Left forelimb (tissue), 1 donor: ENCODE measurements around the gene PACSIN2.
"Not testable (repeated sequence)": the region's sequence is repeated elsewhere in the genome, so short reads cannot be mapped to it uniquely, and the experiment has no call there.

Experiments
- DNase-seq: peaks from one replicate; pipeline ENCODE4 v3.0.0-alpha.2; 2018; ENCODE audit warnings: low spot score

PACSIN2 gene

DNA sequence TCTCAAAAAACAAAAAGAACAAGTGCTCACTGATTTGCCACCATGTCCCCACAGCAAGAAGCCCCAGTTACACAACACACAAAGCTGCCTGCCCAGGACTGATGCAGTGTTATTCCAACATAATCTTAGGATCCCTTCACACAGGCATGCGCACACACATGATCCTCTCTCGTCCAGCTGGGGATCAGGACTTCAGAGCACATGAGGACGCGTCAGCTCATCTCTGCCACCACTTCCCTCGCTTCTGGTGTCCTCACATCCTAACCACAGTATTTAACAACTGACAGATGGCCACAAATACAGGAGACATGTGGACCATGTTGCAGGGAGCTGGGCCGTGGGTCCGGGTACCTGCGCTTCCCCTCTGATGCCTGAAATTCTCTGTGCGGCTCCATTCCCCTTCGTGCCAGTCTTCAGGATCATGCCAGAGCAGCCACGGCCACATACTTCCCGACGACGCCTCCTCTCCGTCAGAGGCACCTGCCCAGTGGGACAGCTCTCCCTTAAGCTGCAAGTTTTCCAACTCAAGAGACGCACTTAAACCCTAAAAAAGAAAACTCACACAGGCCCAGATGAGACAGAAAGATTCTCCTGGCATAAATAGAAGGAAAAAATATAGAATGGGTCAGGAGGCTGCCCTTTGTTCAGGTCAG is 68.3 kb downstream of the PACSIN2 start:
- no peak for DNase-seq

DNA sequence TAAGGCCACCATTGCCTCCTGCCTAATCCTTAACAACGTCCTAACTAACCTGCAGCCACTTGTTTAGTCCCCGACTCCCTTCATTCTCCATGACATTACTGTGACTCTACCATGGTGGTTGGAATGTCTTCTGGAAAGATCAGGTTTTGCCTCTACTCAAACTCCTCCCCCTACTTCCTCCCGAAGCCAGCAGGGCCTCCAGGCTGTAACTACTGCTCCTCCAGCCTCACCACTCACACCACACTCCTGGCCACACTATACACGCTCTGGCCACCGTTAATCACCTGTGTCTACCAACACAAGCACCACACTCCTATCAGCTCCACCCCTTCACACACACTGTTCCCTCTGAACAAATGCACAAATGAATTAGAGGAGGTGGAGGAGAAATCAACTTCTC is 69.2 kb downstream of the PACSIN2 start:
- no peak for DNase-seq

DNA sequence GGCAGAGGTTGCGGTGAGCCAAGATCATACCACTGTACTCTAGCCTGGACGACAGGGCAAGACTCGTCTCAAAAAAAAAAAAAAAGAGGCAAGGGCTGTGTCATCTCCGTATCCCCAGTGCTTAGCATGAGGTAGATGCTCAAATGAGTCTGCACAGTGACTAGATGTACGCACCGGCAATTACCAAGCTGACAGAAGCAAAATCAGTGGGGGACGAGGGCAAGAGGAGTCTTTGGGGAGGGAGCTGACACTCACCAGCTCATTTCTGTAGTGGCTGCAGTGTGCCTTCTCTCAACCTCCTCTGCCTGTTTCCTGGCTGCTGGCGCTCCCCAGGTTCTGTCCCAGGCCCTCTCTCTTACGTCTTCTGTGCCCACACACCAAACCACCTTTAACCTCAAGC is 69.9 kb downstream of the PACSIN2 start:
- DNase-seq = no peak

DNA sequence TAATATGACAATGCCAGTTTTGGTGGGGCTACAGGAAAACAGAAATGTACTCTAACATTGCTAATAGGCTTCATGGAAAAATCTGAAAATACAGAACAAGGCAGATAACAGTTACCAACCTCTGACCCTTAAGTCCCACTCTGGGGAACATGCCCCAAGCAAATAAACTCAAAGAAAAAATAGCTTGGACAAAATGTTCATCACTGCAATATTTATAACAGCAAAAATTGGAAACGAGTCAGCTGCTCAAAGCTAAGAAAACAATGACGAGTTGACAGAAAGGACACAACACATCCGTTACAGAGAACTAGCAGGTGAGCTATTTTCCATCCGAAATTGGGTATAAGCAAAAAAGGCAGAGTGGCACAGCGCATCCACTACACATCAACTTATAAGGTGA is 70.5 kb downstream of the PACSIN2 start:
- no peak for DNase-seq

DNA sequence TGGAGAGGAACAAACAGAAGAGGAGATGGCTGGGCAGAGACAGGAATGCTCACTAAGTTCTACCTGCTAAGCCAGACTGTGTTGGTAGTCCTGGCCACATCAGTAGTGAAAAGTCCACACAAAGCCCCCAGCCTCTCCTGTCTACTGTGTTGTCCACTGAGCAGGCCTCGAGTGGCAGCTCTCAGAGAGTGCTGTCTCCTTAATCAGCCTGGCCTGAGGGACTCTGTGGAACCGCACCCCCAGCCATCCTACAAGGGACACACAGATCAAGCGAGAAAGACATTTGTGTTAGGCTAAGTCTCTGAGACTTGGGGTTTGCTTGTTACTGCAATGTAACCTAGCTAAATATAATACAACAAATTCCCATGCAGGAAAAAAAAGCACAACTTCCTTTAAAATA is 71.0 kb downstream of the PACSIN2 start:
- no peak for DNase-seq

DNA sequence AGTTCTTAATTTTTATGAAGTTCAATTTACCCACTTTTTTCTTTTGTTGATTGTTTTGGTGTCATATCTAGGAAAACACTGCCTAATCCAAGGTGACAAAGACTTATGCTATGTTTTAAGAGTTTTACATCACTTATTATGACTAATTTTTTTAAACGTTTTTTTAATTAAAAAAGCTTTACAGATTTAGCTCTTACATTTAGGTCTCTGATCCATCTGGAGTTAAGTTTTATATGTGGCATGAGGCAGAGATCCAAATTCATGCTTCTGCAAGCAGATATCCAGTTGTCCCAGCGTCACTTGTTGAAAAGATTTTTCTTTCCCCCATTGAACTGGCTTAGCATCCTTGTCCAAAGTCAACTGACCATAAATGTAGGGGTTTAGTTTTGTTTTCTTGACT is 72.6 kb downstream of the PACSIN2 start:
- DNase-seq = no peak

DNA sequence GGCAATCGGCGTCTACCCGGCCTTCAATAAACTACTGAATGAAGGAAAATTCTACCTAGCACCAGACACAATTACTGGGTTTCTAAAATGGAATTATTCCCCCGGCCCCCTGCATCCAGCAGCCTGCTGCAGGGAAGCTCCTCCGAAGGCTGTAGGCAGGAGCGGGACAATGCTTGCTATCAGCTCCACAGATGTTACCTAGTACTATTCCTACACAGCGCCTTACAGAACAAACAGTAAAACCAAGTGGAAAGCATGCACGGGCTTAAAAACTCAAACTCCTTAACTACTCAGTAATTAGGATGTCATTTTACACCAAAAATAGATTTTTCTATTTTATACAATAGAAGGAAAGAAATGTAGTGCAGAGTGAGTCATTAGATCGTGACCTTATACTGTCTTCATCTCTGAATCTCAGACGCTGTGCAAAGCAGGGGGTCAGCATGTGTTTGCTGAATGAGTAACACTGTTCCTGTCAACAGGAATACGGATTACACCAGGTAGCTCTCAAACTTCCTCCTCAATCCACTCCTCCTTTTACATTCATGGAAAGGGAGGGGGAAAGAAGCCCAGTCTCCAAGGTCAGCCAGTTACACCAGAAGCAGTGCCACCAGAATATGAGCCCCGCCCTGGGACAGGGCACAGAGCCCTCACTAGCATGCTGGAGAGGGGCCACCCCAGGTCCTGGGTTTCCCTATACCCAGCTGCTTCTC is 74.9 kb downstream of the PACSIN2 start:
- DNase-seq = no peak

DNA sequence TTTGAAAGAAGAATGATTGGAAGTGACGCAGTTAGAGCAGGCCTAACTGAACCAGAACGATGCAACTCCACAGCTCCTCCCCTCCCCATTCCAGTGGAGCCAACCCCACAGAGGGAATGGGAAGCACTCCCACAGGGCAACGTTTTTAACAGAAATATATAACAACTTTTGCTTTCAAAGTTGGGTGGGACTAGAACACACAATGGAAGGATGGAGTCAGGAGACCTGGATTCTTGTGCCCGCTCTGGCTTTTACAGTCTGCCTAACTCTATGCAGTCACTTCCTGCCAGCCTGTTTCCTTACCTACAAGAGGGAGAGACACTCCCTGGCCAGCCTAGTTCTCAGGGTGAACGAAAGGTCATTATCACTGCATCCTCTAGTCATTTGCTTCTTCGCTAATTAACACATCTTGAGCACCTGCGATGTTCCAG is 75.5 kb downstream of the PACSIN2 start:
- no peak for DNase-seq

DNA sequence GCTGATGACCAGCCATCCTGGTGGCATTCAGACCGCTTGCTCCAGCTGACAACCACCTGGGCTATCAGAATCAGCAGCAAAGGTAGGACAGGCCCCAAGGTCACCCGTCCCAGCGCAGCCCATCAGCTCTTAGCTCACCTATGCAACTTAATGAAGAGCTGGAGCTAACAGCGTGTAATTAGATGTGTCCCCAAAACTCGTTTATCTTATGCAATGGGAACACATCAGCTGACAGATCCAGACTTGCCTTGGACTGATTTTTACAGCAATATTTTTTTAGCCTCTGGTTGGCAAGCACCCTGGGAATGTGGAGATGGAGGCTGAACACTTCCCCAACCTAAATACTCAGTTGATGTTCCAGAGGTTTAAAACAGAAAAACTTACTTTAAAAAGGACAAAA is 76.0 kb downstream of the PACSIN2 start:
- no peak for DNase-seq

DNA sequence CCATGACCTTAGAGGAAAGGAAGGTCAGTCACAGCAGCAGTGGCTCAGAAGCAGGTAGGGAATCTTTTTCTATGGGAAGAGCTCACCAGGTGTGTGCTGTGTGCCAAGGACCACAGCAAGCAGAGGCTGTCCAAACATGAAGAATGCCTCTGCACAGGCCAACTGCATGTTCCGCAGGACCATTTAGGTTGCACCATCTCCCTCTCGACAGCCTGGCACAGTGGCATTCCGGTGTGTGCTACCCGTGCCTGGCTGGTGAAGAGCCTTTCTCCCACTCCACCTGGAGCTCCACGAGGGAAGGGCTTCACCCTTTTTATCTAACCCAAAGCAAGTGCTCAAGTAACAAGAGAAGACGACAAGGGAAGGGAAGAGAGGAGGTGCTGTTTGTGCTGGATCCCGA is 76.5 kb downstream of the PACSIN2 start:
- no peak for DNase-seq

DNA sequence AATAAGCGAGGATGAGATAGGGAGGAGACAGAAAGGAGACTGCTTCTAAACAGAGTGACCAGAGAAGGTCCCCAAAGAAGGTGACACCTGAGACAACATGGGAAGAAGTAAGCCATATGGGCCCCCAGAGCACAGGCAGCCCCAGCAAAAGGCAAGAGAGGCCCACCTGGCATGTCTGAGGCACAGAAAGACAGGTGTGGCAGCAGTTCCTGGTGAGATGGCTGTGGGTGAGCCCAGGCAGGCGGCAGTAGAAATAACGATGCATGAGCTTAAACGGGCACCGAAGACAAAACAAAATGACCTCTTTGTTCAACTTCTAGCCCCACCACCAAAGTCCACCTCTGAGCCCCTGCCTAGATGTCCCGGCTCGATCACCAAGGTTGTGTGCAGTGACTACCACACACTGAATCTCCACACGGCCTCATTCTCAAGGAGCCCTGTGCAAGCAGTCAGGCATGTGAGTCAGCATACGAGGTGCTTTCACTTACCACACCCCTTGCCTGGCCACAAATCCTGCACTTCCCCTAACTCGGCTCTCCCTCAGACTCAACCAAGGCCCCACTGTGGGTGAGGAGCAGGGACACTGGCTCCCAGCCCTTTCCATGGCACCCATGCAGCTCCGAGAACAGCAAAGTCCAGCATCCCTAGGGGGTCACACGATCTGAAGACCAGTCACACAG is 77.6 kb downstream of the PACSIN2 start:
- no peak for DNase-seq

DNA sequence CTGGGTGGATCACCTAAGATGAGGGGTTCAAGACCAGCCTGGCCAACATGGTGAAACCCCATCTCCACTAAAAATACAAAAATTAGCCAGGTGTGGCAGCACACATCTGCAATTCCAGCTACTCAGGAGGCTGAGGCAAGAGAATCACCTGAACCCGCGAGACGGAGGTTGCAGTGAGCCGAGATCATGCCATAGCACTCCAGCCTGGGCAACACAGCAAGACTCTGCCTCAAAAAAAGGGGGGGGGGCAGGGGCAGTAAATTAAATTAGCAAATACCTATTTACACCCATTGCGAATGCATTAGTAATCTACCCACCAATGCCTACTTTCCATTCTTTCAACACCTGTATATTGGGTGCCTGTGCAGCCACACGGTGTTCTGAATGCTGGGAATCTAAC is 78.3 kb downstream of the PACSIN2 start:
- DNase-seq = not testable (repeated sequence)

DNA sequence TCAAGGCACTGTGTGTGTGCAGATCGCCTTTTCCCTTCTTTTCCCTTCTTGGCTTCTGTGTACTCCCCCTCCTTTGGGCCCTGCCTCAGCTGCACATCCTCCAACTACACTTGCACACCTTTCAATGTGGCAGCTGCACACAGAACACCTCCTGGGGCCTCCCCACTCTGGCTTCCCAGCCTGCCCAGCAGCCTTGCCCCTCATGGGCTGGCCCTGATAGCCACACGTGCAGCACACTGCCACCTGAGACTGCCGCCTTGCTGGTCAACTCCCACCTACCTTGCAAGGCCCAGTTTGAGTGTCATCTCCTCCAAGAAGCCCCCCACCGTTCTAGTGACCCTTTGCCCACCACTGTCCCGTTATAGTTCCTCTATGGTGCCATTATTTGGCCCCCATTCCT is 80.6 kb downstream of the PACSIN2 start:
- no peak for DNase-seq

DNA sequence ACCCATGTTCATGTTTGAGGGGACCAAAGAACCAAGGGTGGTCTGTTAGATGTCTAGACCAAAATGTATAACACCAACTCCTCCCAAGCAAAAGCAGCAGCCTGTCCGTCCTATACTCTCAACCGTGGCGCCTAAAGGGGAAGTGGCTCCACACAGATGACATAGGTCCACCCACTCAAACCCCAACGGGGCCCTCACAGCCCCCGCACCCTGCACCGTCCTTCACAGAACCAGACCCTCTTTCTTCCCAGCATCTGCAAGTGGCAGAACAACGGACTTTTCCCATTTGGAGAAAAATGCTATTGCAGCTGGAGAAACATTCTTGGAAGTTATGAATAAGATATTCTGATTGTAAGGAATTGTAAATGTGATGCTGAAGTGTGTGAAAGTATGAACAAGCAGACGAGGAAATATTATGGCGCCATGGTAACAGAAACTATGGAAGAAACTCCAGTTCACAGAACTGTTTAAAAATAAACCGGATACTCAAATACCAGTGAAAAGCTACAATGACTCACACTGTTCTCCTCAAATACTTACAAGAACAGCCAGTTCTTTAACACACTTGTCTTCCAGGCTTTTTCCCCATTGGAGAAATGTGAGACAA is 81.4 kb downstream of the PACSIN2 start:
- no peak for DNase-seq

DNA sequence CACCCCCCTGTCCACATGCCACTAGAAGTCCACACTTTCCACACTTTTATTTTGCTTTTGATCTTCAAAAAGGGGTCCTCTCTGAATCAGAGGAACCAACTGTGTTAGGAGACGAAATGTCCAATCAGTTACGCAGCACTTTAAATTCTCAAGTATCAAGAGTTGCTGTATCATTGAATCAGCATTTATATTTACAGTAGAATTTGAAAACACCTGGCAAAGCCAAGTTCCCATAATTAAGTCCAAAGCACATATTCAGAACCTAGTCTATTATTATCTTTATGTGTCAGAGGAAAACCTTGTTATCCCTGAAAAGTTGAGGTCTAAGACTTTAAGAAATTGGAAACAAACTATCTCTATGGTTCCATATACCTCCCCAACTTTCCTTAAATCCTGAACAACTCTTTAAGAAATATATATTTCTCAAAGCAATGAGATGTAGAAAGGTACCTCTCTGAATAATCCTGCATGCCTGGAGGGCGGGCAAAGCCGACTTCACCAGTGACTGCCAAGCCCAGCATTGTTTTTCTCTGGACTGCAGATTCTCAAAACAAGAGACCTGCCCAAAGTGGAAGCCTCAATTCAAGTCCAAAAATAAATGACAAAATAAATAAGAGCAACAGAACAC is 82.0 kb downstream of the PACSIN2 start:
- DNase-seq = no peak

DNA sequence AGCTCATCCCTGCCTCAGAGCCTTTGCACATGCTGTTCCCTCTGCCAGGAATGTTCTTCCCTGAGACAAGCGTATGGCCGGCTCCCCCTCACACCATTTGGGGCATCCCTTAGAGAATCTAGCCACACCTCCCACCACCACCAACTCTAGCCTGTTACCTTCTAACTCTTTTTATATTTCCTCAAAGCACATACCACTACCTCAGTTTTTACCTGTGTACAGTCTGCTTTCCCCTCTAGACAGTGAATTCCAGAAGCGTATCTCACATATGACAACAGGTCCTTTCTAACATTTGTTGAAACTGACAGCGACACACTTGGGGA is 82.8 kb downstream of the PACSIN2 start:
- no peak for DNase-seq

DNA sequence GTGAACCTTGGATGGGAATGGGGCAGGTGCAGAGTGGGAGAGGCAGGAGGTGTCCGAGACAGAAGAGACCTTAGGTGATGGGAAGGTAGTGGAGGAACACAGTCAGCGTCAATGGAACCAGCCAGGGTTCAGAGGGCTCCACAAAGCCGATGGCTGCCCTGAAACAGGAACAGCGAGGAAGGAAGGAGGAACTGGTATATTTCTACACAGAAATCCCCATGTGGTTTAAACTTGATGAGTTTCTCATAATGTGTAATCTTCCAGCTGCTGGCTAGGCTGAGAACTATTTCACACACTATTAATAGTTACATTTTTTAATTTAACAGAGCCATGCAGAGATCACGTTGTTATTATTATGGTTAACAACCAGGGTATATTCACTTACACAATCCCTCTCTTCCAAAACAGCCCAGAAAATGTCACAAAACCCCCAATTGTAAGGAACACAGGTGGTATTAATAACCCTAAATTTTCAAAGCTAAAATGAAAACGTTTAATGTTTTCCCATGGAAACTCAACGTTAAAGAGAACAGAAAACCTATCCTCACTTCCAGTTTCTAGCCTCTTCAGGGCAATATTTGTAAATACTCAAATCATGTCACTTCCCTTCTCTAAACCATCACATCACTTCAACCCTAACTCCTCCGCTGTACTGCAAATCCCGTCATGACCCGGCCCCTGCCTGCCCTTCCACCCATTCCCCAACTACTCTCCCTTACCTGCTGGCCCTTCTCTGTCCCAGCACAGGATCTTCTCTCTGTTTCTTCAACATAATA is 83.3 kb downstream of the PACSIN2 start:
- DNase-seq = no peak

DNA sequence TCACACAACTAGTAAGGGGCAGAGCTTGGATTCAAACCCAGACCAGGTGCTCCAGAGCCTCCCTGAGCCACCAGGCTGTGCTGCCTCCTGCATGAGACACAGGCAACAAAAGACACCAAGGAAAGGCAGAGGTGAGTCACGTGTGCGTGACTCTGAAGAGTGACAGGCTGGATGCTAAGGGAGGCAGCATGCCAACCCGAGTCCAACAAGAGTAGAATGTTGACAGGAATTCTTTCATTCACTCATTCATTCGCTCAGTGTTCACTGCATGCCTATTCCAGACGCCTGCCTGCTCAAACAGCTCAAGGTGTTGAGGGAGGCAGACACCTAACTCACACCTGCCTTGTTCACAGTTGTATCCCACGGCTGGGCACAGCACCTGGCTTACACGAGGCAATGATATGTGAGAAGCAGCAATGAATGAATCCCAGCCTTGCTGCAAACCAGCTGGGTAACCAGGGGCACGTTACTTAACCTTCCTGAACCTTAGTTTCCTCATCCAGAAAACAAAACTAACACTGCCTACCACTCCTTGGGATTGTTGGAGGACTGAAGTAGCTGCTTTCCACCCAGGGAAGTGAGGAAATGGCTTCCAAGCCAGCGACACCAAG is 84.0 kb downstream of the PACSIN2 start:
- DNase-seq = no peak

DNA sequence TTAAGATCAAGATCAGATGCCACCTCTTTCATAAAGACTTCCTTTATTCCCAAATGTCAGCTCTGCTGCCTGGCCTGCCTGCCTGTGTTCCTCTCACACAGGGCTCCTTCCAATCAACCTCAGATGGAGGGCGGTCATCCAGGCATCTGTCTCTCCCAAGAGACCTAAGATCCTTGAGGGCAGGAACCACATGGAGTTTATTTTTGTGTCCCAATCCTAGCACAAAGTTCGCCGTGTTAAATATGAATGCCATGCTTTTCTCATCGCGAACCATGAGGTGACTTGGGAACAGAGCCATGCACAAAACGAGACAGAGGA is 85.2 kb downstream of the PACSIN2 start:
- no peak for DNase-seq

DNA sequence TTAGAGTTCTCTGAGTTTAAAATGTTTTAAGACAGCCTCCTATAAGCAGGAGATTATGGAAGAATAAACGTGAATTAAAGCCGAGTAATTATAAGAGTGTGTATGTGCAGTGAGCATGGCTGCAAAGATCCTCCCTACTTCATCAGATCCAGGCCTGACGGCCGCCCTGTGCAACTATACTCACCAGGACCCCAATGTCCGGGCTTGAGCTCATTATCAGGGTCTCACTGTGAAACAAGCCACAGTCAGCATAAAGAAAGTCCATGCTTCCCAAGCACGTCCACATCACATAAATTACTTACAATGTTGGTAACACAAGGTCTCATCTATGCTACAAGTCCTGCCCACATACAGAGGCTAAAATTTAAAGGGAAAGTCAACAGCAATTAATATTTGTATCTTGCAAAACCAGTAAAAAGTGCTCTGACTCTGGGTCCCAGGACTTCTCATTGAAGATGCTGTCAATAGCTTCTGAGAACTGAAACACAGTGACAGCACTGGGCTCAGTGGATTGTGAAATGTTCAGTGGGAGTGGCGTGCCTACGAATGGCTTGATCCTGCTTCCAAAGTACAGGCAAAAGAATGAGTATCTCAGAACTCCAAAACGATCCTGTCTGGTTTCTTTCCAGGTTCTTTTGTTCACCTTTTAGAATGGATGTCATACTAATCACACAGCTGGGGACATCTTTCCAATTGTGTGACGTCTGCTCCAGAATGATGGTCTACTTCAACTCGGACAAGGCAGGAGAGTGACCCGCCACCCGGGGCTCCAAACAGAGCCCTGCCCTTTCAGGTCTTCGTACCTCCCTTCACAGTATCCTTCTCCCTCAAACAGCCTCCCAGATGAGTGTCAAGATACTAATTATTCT is 85.7 kb downstream of the PACSIN2 start:
- no peak for DNase-seq

DNA sequence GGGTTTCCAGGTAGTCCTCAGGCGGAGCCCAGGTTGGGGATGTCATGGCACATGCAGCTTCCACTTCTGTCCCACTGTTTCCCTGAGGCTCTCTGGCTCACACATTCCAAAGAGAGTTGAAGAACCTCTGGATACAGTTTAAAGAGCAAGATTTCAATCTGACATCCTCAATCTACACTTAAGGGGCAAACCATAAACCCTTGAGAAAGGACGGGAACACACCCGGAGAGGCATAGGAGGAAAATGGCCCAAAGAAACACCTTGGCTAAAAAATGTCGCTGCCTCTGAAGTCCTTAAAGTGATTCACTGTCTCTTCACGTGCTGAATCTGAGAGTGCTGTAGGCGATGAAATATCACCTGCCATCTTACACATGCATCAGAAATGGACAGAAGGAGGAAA is 87.0 kb downstream of the PACSIN2 start:
- no peak for DNase-seq
